ENCODE data around the gene AP3B1. TPM values are rescaled to one million over a fixed set of nuclear protein-coding genes. Genes with fewer than 3 reads are reported as not detected.
A peak's percentile ranks its signal among the peaks of the same experiment; 100 is the strongest.

Gene AP3B1
- total and polyA plus RNA-seq, 9 donors, result 32.5 to 48.1 (median 36.8) TPM

DNA sequence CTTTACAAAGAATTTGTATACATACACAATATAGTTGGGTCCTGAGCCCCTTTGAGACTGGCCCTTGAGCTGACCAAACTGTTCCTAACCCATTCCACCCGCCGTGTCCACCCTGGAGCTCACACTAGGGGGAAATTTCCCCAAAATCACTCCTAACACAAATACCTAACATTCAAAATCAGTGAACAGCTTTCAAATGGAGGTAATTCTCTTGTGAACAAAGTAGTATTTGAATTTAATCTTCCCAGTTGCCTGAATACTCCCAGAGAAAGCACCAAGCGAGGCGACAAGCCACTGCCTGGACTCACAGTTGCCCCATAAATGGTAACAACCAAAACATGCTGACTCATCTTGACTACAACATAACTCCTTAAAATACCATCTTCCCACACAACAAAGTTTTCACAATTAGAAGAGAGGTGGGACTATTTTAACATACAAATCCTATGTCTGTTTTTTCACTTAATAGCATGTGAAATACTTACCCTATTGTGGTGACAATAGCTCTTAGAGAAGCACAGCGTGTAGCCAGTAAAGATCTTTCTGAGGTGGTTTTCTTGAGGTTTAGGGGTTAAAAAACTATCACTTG is 34.2 kb upstream of the AP3B1 start:
- H3K4me1 ChIP-seq (ENCODE audit: control insufficient read depth, insufficient read depth, low read length), result no peaks in the 10 kb centered on the region
- WGBS (ENCODE audit: insufficient coverage), result no CpG with 5 or more reads among the region's 5 CpGs
- H3K27me3 ChIP-seq (ENCODE audit: control insufficient read depth, insufficient read depth, low read length), result no peaks in the 10 kb centered on the region
- no peak overlapping the region for H3K27ac ChIP-seq (ENCODE audit: low read length)
- no peaks in the 10 kb centered on the region for H3K9me3 ChIP-seq (replicated peaks; ENCODE audit: control insufficient read depth, low read depth, low read length)
- no peaks in the 10 kb centered on the region for H3K36me3 ChIP-seq (ENCODE audit: control insufficient read depth, insufficient read depth, low read length)
- no peak overlapping the region for H3K4me3 ChIP-seq (ENCODE audit: low read length)
- DNase-seq, result no peak

DNA sequence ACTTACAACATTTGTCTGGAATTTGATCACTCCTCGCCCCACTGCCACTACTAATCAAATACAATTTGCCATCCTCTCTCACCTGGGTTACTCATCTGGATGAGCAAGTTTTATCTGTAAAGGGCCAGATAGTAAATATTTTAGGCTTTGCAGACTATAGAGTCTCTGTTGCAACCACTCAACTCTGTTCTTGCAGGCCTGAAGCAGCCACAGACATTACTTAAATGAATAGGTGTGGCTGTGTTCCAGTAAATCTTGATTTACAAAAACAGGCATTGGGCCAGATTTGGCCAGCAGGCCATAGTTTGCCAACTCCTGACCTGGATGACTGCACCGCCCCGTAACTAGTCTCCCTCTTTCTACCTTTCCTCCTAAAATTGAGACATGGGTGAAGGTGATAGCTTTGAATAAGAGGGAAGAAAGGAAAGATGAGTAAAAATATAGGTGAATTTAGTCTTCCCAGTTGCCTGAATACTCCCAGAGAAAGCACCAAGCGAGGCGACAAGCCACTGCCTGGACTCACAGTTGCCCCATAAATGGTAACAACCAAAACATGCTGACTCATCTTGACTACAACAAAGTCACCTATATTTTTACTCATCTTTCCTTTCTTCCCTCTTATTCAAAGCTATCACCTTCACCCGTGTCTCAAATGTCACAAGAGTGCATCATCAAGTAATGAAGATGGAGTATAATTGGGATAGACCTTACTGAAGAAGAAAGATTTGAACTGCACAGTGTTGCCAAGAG is 33.4 kb upstream of the AP3B1 start:
- WGBS (ENCODE audit: insufficient coverage), result no CpG with 5 or more reads among the region's 6 CpGs
- Histone ChIP-seq H3K27ac (ENCODE audit: low read length) (no peak overlapping the region), H3K9me3 (replicated peaks; ENCODE audit: control insufficient read depth, low read depth, low read length) (no peaks in the 10 kb centered on the region), H3K36me3 (ENCODE audit: control insufficient read depth, insufficient read depth, low read length) (no peaks in the 10 kb centered on the region), H3K4me3 (ENCODE audit: low read length) (no peak overlapping the region), H3K27me3 (ENCODE audit: control insufficient read depth, insufficient read depth, low read length) (no peaks in the 10 kb centered on the region), H3K4me1 (ENCODE audit: control insufficient read depth, insufficient read depth, low read length) (no peaks in the 10 kb centered on the region)
- no peak for DNase-seq

DNA sequence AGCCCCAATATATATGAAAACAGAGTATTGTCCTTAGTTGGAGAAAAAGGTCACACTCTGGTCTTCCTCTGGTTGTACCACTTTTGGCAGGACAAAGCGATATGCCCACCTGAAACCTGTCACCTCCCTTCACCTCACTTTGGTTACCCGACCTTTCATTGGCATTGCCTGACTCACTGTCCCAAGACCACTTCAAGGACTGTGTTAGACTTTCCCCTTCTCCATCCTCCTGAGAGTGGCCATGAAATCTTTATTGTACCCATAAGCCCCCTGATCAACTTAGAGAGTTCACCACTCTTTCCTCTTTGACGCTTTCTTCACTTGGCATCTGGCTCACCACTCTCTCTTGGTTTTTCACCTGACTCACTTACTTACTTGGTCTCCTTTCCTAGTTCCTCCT is 32.4 kb upstream of the AP3B1 start:
- DNase-seq, result no peak
- Histone ChIP-seq H3K4me1 (ENCODE audit: control insufficient read depth, insufficient read depth, low read length) (no peaks in the 10 kb centered on the region), H3K9me3 (replicated peaks; ENCODE audit: control insufficient read depth, low read depth, low read length) (no peaks in the 10 kb centered on the region), H3K36me3 (ENCODE audit: control insufficient read depth, insufficient read depth, low read length) (no peaks in the 10 kb centered on the region), H3K27me3 (ENCODE audit: control insufficient read depth, insufficient read depth, low read length) (no peaks in the 10 kb centered on the region), H3K27ac (ENCODE audit: low read length) (no peak overlapping the region), H3K4me3 (ENCODE audit: low read length) (no peak overlapping the region)
- WGBS (ENCODE audit: insufficient coverage), result 85% methylated on average over 3 of the region's 3 CpGs

DNA sequence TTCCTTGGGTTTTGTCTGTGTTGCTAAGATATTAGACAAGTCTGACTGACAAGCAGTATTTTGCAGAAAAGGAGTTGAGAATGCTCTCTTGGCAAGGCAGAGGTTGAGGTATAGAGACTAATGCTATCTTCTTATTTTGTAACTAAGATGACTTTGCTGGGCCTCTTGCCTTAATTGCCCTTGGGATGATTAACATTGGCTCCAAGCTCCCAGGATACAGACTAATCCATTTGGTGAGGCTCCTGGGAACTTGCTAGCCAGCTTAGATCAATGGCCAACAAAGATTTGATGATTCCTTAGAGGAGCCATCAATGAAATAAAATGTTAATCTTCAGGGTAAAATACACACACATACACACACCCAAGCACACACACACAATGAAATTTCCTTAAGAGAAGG is 28.7 kb upstream of the AP3B1 start:
- H3K27me3 ChIP-seq (ENCODE audit: control insufficient read depth, insufficient read depth, low read length), result no peaks in the 10 kb centered on the region
- H3K27ac ChIP-seq (ENCODE audit: low read length), result no peak overlapping the region
- H3K4me1 ChIP-seq (ENCODE audit: control insufficient read depth, insufficient read depth, low read length), result no peaks in the 10 kb centered on the region
- DNase-seq, result no peak
- H3K9me3 ChIP-seq (replicated peaks; ENCODE audit: control insufficient read depth, low read depth, low read length), result no peaks in the 10 kb centered on the region
- no peaks in the 10 kb centered on the region for H3K36me3 ChIP-seq (ENCODE audit: control insufficient read depth, insufficient read depth, low read length)
- no peak overlapping the region for H3K4me3 ChIP-seq (ENCODE audit: low read length)

DNA sequence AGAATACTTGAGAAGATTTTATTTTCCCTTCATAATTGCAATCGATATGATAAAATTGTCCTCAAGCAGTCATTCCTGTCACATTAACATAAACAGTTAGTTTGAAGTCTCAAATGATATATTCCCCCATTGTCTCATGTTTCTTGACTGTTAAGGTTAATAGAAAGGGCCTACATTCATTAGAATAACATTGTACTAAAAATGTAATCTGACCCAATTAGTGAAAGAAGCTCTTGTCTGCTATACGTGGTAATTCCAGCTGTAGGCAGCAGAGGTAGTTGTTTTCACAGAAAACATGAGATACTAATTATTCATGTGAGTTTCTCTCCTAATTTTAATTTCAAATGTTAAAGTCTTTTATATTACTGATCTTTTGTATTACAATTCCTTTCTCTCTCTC is 25.9 kb upstream of the AP3B1 start:
- Histone ChIP-seq H3K27ac (ENCODE audit: low read length) (no peak overlapping the region), H3K9me3 (replicated peaks; ENCODE audit: control insufficient read depth, low read depth, low read length) (no peaks in the 10 kb centered on the region), H3K4me1 (ENCODE audit: control insufficient read depth, insufficient read depth, low read length) (no peaks in the 10 kb centered on the region), H3K4me3 (ENCODE audit: low read length) (no peak overlapping the region), H3K27me3 (ENCODE audit: control insufficient read depth, insufficient read depth, low read length) (no peaks in the 10 kb centered on the region), H3K36me3 (ENCODE audit: control insufficient read depth, insufficient read depth, low read length) (no peaks in the 10 kb centered on the region)
- WGBS (ENCODE audit: insufficient coverage), result no CpG with 5 or more reads among the region's 2 CpGs
- peak; percentile 35 for DNase-seq

DNA sequence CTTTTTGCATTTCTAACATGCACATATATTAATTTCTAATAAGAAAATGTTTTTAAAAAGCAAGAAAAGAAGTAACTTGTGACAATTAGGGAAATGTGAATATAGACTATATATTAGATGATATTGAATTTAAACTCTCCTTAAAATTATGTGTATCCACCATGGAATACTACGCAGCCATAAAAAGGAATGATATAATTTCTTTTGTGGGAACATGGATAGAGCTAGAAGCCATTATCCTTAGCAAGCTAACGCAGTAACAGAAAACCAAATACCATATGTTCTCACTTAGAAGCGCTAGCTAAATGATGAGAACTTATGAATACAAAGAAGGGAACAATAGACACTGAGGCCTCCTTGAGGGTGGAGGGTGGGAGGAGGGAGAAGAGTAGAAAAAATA is 23.8 kb upstream of the AP3B1 start:
- DNase-seq, result no peak
- no peak overlapping the region for H3K27ac ChIP-seq (ENCODE audit: low read length)
- no peak overlapping the region for H3K4me3 ChIP-seq (ENCODE audit: low read length)
- no peaks in the 10 kb centered on the region for H3K9me3 ChIP-seq (replicated peaks; ENCODE audit: control insufficient read depth, low read depth, low read length)
- H3K4me1 ChIP-seq (ENCODE audit: control insufficient read depth, insufficient read depth, low read length), result no peaks in the 10 kb centered on the region
- WGBS (ENCODE audit: insufficient coverage), result no CpG with 5 or more reads among the region's 3 CpGs
- H3K36me3 ChIP-seq (ENCODE audit: control insufficient read depth, insufficient read depth, low read length), result no peaks in the 10 kb centered on the region
- no peaks in the 10 kb centered on the region for H3K27me3 ChIP-seq (ENCODE audit: control insufficient read depth, insufficient read depth, low read length)

DNA sequence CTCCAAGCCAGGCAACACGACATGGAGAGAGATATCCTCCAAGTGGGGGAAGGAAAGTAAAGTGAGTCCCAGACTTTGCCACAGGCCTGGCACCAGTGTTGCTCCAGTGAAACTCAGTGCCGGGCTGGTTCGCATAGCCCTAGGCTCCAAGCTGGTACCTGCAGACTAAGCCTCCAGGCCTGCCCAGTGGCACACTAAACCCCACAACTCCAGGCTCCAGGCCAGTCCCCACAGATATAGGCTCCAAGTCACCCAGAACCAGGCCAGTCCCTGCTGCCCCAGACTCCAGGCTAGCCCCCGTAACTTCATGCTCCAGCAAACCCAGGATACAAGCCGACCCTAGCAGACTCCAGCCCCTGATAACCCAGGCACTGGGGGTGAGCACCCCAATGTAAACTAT is 23.0 kb upstream of the AP3B1 start:
- no peak overlapping the region for H3K4me3 ChIP-seq (ENCODE audit: low read length)
- DNase-seq, result no peak
- H3K36me3 ChIP-seq (ENCODE audit: control insufficient read depth, insufficient read depth, low read length), result no peaks in the 10 kb centered on the region
- 100% methylated on average over 2 of the region's 5 CpGs for WGBS (ENCODE audit: insufficient coverage)
- no peaks in the 10 kb centered on the region for H3K4me1 ChIP-seq (ENCODE audit: control insufficient read depth, insufficient read depth, low read length)
- no peak overlapping the region for H3K27ac ChIP-seq (ENCODE audit: low read length)
- no peaks in the 10 kb centered on the region for H3K27me3 ChIP-seq (ENCODE audit: control insufficient read depth, insufficient read depth, low read length)
- H3K9me3 ChIP-seq (replicated peaks; ENCODE audit: control insufficient read depth, low read depth, low read length), result no peaks in the 10 kb centered on the region

DNA sequence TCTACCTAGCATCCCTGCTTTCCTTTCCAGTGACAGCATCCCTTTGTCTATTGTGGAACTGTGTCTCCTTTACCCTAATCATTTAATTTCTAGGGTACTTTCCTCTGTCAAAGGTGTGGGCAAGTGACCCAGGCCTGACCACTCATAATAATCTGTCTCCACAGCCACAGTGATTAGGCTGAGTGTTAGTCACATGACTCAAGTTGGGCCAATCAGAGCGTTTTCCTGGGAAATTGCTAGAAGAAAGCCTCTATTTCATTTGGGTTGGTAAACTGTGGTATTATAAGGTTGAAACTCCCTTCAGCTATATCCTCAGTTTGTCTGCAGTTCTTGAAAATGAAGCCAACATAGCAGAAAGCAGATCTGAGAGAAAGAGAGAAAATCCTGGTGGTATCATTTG is 14.2 kb upstream of the AP3B1 start:
- Histone ChIP-seq H3K4me3 (ENCODE audit: low read length) (no peak overlapping the region), H3K36me3 (ENCODE audit: control insufficient read depth, insufficient read depth, low read length) (no peaks in the 10 kb centered on the region), H3K27me3 (ENCODE audit: control insufficient read depth, insufficient read depth, low read length) (peaks cover 5% of the 10 kb centered on the region), H3K4me1 (ENCODE audit: control insufficient read depth, insufficient read depth, low read length) (no peaks in the 10 kb centered on the region), H3K9me3 (replicated peaks; ENCODE audit: control insufficient read depth, low read depth, low read length) (no peaks in the 10 kb centered on the region), H3K27ac (ENCODE audit: low read length) (no peak overlapping the region)
- no CpG with 5 or more reads among the region's 1 CpG for WGBS (ENCODE audit: insufficient coverage)
- DNase-seq, result no peak

DNA sequence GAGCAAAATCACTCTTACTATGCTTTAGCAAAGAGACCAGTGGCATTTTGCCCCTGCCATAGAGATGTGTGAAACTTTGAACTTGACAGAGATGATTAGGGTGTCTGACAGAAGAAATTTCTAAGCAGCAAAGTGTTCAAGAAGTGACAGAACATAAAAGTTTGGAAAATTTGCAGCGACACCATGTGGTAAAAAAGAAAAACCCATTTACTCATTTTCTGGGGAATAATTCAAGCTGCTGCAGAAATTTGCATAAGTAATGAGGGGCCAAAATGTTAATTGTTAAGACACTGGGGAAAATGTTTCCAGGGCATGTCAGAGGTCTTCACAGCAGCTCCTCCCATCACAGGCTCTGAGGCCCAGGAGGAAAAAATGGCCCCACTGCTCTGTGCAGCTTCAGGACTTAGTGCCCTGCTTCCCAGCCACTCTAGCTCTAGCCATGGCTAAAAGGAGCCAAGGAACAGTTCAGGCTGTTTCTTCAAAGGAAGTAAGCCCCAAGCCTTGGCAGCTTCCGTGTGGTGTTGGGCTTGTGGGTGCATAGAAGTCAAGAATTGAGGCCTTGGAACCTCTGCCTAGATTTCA is 6.1 kb upstream of the AP3B1 start:
- Histone ChIP-seq H3K9me3 (replicated peaks; ENCODE audit: control insufficient read depth, low read depth, low read length) (no peaks in the 10 kb centered on the region), H3K4me1 (ENCODE audit: control insufficient read depth, insufficient read depth, low read length) (peaks cover 2% of the 10 kb centered on the region), H3K27me3 (ENCODE audit: control insufficient read depth, insufficient read depth, low read length) (peaks cover 9% of the 10 kb centered on the region), H3K4me3 (ENCODE audit: low read length) (no peak overlapping the region), H3K36me3 (ENCODE audit: control insufficient read depth, insufficient read depth, low read length) (no peaks in the 10 kb centered on the region), H3K27ac (ENCODE audit: low read length) (no peak overlapping the region)
- peak; percentile 33 for DNase-seq
- WGBS (ENCODE audit: insufficient coverage), result 80% methylated on average over 1 of the region's 2 CpGs

DNA sequence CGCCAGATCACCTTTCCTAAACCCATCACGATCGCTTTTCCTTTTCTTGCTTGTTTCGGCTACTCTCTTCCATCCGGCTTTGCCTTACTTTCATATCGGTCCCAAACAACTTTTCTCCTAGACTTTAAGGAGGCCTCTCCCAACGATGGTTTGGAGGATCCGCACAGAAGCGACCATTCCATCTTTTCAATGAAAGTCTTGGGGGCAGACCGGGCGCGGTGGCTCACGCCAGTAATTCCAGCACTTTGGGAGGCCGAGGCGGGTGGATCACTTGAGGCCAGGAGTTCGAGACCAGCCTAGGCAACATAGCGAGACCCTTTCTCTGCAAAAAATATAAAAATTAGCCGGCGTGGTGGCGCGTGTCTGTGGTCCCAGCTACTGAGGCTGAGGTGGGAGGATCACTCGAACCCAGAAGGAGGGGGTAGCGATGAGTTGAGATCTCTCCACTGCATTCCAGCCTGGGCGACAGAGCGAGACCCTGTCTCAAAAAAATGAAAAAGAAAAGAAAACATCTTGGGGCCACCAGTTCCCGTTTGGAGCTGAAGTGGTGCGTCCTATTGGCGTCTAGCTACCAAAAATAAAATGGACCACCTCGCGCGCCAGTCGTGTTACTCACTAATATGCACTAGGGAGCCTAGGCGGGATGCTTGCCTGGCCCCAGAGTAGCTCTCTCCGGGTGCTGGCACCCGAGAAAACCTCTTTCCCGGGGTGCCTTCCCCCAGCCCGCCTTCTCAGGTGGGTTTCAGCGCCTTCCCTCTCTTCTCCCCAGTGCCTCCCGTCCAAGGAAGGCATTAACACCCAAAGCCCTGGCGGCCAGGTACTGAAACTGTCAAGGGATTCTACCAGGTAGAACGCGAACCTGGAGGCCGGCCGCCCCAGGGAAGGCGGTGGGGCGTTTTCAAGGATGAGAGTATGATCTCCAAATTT is 800 bp upstream of the AP3B1 start:
- Histone ChIP-seq H3K27ac (ENCODE audit: low read length) (peak overlapping the region; percentile 82), H3K4me3 (ENCODE audit: low read length) (peak overlapping the region; percentile 98), H3K4me1 (ENCODE audit: control insufficient read depth, insufficient read depth, low read length) (peaks cover 8% of the 10 kb centered on the region), H3K9me3 (replicated peaks; ENCODE audit: control insufficient read depth, low read depth, low read length) (no peaks in the 10 kb centered on the region), H3K36me3 (ENCODE audit: control insufficient read depth, insufficient read depth, low read length) (no peaks in the 10 kb centered on the region), H3K27me3 (ENCODE audit: control insufficient read depth, insufficient read depth, low read length) (peaks cover 10% of the 10 kb centered on the region)
- DNase-seq, result peak; percentile 20
- under 1% methylated on average over 41 of the region's 46 CpGs for WGBS (ENCODE audit: insufficient coverage)
